ENCODE results near the gene TCEAL1. TPM values are rescaled to one million over a fixed set of nuclear protein-coding genes. Genes with fewer than 3 reads are reported as not detected.
"Not testable (repeated sequence)": the region's sequence is repeated elsewhere in the genome, so short reads cannot be mapped to it uniquely, and the experiment has no call there.

The TCEAL1 gene
- total RNA-seq, 1 donor from 2014 or later = 4.2 TPM

GRCh38 chrX:103644125-103644524, 15.3 kb downstream of the TCEAL1 start:
- Mint-ChIP-seq H3K4me1 (ENCODE audit: low read depth) (no peaks in the 10 kb centered on the region), H3K36me3 (ENCODE audit: low read depth) (no peaks in the 10 kb centered on the region), H3K27me3 (ENCODE audit: low read depth) (peaks cover 17% of the 10 kb centered on the region), H3K4me3 (ENCODE audit: low read depth) (no peak overlapping the region), H3K27ac (no peak overlapping the region), H3K9me3 (no peaks in the 10 kb centered on the region)
- intact Hi-C loops (cut with micrococcal nuclease) = no loop called here
- DNase-seq (ENCODE audit: low spot score) = no peak

DNA sequence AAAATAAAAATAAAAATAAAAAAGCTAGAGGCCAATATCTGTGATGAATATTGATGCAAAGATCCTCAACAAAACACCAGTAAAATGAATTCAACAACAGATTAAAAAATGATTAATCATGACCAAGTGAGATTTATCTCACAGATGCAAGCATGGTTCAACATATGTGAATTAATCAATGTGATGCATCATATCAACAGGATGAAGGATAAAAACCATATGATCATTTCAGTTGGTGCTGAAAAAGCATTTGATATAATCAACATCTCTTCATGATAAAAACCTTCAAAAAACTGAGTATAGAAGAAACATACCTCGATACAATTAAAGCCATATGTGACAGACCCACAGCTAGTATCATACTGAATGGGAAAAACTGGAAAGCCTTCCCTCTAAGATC, 18.9 kb downstream of the TCEAL1 start:
- H3K27me3 Mint-ChIP-seq (ENCODE audit: low read depth) = peaks cover 17% of the 10 kb centered on the region
- H3K4me1 Mint-ChIP-seq (ENCODE audit: low read depth) = no peaks in the 10 kb centered on the region
- intact Hi-C loops (cut with micrococcal nuclease) = no loop called here
- no peak overlapping the region for H3K4me3 Mint-ChIP-seq (ENCODE audit: low read depth)
- no peaks in the 10 kb centered on the region for H3K36me3 Mint-ChIP-seq (ENCODE audit: low read depth)
- no peak for DNase-seq (ENCODE audit: low spot score)
- no peak overlapping the region for H3K27ac Mint-ChIP-seq
- H3K9me3 Mint-ChIP-seq = no peaks in the 10 kb centered on the region

- no peaks in the 10 kb centered on the region for H3K9me3 Mint-ChIP-seq
- intact Hi-C loops (cut with micrococcal nuclease) = no loop called here
- no peaks in the 10 kb centered on the region for H3K36me3 Mint-ChIP-seq (ENCODE audit: low read depth)
- no peaks in the 10 kb centered on the region for H3K4me1 Mint-ChIP-seq (ENCODE audit: low read depth)
- H3K27me3 Mint-ChIP-seq (ENCODE audit: low read depth) = peaks cover 9% of the 10 kb centered on the region
- H3K4me3 Mint-ChIP-seq (ENCODE audit: low read depth) = no peak overlapping the region
- DNase-seq (ENCODE audit: low spot score) = no peak
- no peak overlapping the region for H3K27ac Mint-ChIP-seq
Observed at GRCh38 chrX:103651151-103651773, 22.5 kb downstream of the TCEAL1 start.

GRCh38 chrX:103655230-103656000, 26.6 kb downstream of the TCEAL1 start:
- H3K27me3 Mint-ChIP-seq (ENCODE audit: low read depth); H3K4me1 Mint-ChIP-seq (ENCODE audit: low read depth); H3K9me3 Mint-ChIP-seq; H3K4me3 Mint-ChIP-seq (ENCODE audit: low read depth); H3K27ac Mint-ChIP-seq; intact Hi-C loops (cut with micrococcal nuclease); DNase-seq (ENCODE audit: low spot score); H3K36me3 Mint-ChIP-seq (ENCODE audit: low read depth): not testable (repeated sequence)

DNA sequence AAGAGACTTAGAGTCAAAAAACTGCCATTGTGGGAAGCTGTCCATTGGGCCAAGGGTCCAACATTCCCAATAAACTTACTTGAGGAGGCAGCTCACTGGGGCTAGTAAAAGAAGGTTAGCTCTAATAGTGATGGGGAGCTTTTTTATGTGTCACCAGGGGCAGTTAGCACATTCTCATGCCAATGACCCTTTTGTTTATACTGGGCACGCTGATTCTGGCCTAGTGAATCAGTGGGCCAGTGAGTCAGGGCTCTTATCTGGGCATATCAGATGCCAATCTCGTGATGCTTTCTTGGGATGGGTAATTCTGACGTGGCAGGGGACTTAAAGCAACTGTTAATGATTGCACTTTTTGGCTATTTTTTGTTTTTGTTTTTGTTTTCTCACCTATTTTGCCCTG, 27.8 kb downstream of the TCEAL1 start:
- Mint-ChIP-seq H3K9me3 (no peaks in the 10 kb centered on the region), H3K4me3 (ENCODE audit: low read depth) (no peak overlapping the region), H3K27me3 (ENCODE audit: low read depth) (no peaks in the 10 kb centered on the region), H3K4me1 (ENCODE audit: low read depth) (no peaks in the 10 kb centered on the region), H3K27ac (no peak overlapping the region), H3K36me3 (ENCODE audit: low read depth) (no peaks in the 10 kb centered on the region)
- DNase-seq (ENCODE audit: low spot score) = no peak
- intact Hi-C loops (cut with micrococcal nuclease) = no loop called here

DNA sequence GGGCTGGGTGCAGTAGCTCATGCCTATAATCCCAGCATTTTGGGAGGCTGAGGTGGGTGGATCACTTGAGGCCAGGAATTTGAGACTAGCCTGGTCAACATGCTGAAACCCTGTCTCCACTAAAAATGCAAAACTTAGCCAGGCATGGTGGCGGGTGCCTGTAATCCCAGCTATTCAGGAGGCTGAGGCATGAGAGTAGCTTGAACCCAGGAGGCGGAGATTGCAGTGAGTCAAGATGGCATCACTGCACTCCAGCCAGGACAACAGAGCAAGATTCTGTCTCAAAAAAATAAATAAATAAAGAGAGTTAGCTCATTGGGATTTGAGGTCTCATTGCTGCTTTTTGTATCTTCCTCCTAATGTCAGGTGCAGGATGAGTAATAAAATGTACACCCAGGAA, 28.3 kb downstream of the TCEAL1 start:
- H3K9me3 Mint-ChIP-seq; H3K4me3 Mint-ChIP-seq (ENCODE audit: low read depth); DNase-seq (ENCODE audit: low spot score); H3K27me3 Mint-ChIP-seq (ENCODE audit: low read depth); H3K36me3 Mint-ChIP-seq (ENCODE audit: low read depth); H3K4me1 Mint-ChIP-seq (ENCODE audit: low read depth); intact Hi-C loops (cut with micrococcal nuclease); H3K27ac Mint-ChIP-seq: not testable (repeated sequence)

DNA sequence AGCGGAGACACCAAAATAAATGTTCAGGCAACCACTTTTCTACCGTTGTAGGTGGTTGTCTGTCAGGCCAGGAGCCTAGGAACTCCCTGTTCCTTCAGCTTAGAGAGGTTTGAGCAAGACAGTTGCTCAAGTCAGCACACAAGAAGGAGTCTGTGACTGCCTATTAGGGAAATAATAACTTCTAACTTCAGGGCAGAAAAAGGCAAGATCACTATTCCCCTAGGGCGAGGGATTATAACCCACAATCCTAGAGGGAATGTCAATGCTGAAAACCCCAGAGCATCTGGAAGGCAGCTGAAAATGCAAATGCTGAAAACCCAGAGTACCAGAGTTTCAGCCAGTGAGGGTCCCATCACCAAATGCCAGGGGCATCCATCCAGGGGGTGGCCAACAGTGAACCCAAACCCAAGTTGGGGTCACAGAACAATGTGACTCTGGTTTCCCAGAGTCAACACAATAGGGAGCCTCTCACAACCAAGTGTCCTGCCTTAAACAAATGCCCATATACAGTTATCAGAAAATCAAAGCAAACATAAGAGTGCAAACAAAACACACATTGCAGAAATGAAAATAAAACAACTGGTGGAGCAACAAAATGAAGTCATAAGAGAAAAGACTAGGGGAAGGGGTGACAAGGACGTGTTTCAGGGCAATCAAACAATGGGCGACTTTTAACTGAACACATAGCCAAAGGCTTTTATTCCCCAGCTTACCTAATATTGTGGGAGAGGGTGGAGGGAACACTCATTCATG, 30.1 kb downstream of the TCEAL1 start:
- no peaks in the 10 kb centered on the region for H3K36me3 Mint-ChIP-seq (ENCODE audit: low read depth)
- H3K27ac Mint-ChIP-seq = no peak overlapping the region
- peaks cover 7% of the 10 kb centered on the region for H3K27me3 Mint-ChIP-seq (ENCODE audit: low read depth)
- no peaks in the 10 kb centered on the region for H3K4me1 Mint-ChIP-seq (ENCODE audit: low read depth)
- H3K9me3 Mint-ChIP-seq = no peaks in the 10 kb centered on the region
- no peak overlapping the region for H3K4me3 Mint-ChIP-seq (ENCODE audit: low read depth)
- intact Hi-C loops (cut with micrococcal nuclease) = no loop called here
- DNase-seq (ENCODE audit: low spot score) = no peak

- H3K4me3 Mint-ChIP-seq (ENCODE audit: low read depth); H3K4me1 Mint-ChIP-seq (ENCODE audit: low read depth); H3K36me3 Mint-ChIP-seq (ENCODE audit: low read depth); H3K27ac Mint-ChIP-seq; H3K9me3 Mint-ChIP-seq; intact Hi-C loops (cut with micrococcal nuclease); DNase-seq (ENCODE audit: low spot score): not testable (repeated sequence)
- H3K27me3 Mint-ChIP-seq (ENCODE audit: low read depth) = peaks cover 12% of the 10 kb centered on the region
Observed at GRCh38 chrX:103659460-103659859, 30.7 kb downstream of the TCEAL1 start.

- no peak overlapping the region for H3K27ac Mint-ChIP-seq
- no peaks in the 10 kb centered on the region for H3K9me3 Mint-ChIP-seq
- DNase-seq (ENCODE audit: low spot score) = no peak
- intact Hi-C loops (cut with micrococcal nuclease) = no loop called here
- H3K36me3 Mint-ChIP-seq (ENCODE audit: low read depth) = no peaks in the 10 kb centered on the region
- H3K4me3 Mint-ChIP-seq (ENCODE audit: low read depth) = no peak overlapping the region
- no peaks in the 10 kb centered on the region for H3K4me1 Mint-ChIP-seq (ENCODE audit: low read depth)
- peaks cover 25% of the 10 kb centered on the region for H3K27me3 Mint-ChIP-seq (ENCODE audit: low read depth)
Observed at GRCh38 chrX:103663981-103664762, 35.4 kb downstream of the TCEAL1 start.

- Mint-ChIP-seq H3K4me1 (ENCODE audit: low read depth) (no peaks in the 10 kb centered on the region), H3K27ac (no peak overlapping the region), H3K36me3 (ENCODE audit: low read depth) (no peaks in the 10 kb centered on the region), H3K4me3 (ENCODE audit: low read depth) (no peak overlapping the region), H3K27me3 (ENCODE audit: low read depth) (peaks cover 25% of the 10 kb centered on the region), H3K9me3 (no peaks in the 10 kb centered on the region)
- intact Hi-C loops (cut with micrococcal nuclease) = no loop called here
- DNase-seq (ENCODE audit: low spot score) = no peak
Observed at GRCh38 chrX:103666202-103667107, 37.7 kb downstream of the TCEAL1 start.

DNA sequence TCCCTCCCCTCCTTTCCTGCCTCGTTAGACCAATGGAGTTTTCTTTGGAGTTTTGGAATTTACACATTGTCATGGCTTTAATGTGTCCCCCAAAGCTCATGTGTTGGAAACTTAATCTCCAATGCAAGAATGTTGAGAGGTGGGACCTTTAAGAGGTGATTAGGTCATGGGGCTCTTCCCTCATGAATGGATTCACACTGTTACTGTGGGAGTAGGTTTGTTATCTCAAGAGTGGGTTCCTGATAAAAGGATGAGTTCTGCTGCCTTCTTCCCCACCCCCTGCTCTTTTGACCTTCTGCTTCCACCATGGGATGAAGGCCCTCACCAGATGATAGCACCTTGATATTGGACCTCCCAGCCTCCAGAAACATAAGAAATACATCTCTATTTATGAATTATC, 41.0 kb downstream of the TCEAL1 start:
- Mint-ChIP-seq H3K9me3 (no peaks in the 10 kb centered on the region), H3K27me3 (ENCODE audit: low read depth) (peaks cover 13% of the 10 kb centered on the region), H3K4me1 (ENCODE audit: low read depth) (no peaks in the 10 kb centered on the region), H3K36me3 (ENCODE audit: low read depth) (peaks cover 3% of the 10 kb centered on the region), H3K27ac (no peak overlapping the region), H3K4me3 (ENCODE audit: low read depth) (no peak overlapping the region)
- intact Hi-C loops (cut with micrococcal nuclease) = no loop called here
- no peak for DNase-seq (ENCODE audit: low spot score)
